Sigmoid colon (tissue), 4 donors: Measurements from ENCODE around the gene TACR1.

Source experiments
- CTCF ChIP-seq, 4 experiments: fragments of 450-650 bp in 3 of 4; fragments of 200-600 bp in 1 of 4; IDR thresholded peaks; one replicate each; pipeline ENCODE4 v1.5.1; 2016 to 2019; ENCODE audit warnings: antibody characterized with exemption in 4 of 4, mild to moderate bottlenecking in 3 of 4, moderate library complexity in 2 of 4
- POLR2A ChIP-seq, 2 donors: fragments of 450-650 bp; IDR thresholded peaks; one replicate each; pipeline ENCODE4 v1.6.1; 2016; ENCODE audit warnings: antibody characterized with exemption in 2 of 2, mild to moderate bottlenecking in 2 of 2, moderate library complexity in 2 of 2
- POLR2AphosphoS5 ChIP-seq, 4 donors: sonication (generic); formaldehyde crosslinking; IDR thresholded peaks; one replicate each; pipeline ENCODE4 v1.6.1; 2017; ENCODE audit warnings: antibody characterized with exemption in 4 of 4

- TF ChIP-seq CTCF (IDR thresholded peaks at IDR 0.05) (no peak), POLR2A (IDR thresholded peaks at IDR 0.05) (no peak), POLR2AphosphoS5 (IDR thresholded peaks at IDR 0.05) (no peak)
These were observed 44.2 kb downstream of the TACR1 start for GRCh38 chr2:75155115-75155514.
